HFFc6 (cell line): ENCODE data around the gene YIF1B. TPM values are rescaled to one million over a fixed set of nuclear protein-coding genes. Genes with fewer than 3 reads are reported as not detected.

ENCODE experiments used
- DNase-seq: peaks from one replicate; pipeline ENCODE4 v3.0.0-alpha.2; 2018
- H3K27ac Mint-ChIP-seq: 2 replicates; pipeline ENCODE4 v1.8.0; 2020; ENCODE audit warnings: mild to moderate bottlenecking, mixed read lengths
- H3K27me3 Mint-ChIP-seq: 2 replicates; pipeline ENCODE4 v1.8.0; 2021; ENCODE audit warnings: mild to moderate bottlenecking, moderate library complexity, mixed read lengths; ENCODE audit not compliant: insufficient read depth
- H3K36me3 Mint-ChIP-seq: 2 replicates; pipeline ENCODE4 v1.8.0; 2021; ENCODE audit warnings: low read depth, mixed read lengths
- H3K4me1 Mint-ChIP-seq: 2 replicates; pipeline ENCODE4 v1.8.0; 2020; ENCODE audit warnings: low read depth, mixed read lengths
- H3K4me3 Mint-ChIP-seq: 2 replicates; pipeline ENCODE4 v1.8.0; 2020; ENCODE audit warnings: mild to moderate bottlenecking, moderate library complexity, mixed read lengths
- H3K9me3 Mint-ChIP-seq: 2 replicates; pipeline ENCODE4 v1.8.0; 2020; ENCODE audit warnings: mild to moderate bottlenecking, mixed read lengths
- total RNA-seq, 6 experiments: library from RNA; stranded (reverse); fragmentation: NEBNext Ultra II Directional; extraction: Animal tissue kit (Norgen Biotek cat#: 25700); gene quantifications; 2 replicates in 1 of 6; 3 replicates in 5 of 6; pipeline ENCODE4 v1.2.3, GENCODE V29; 2021
- TF ChIP-seq, protein P1 (sequence below): fragments of 200-600 bp; sonication (generic); IDR thresholded peaks from 2 replicates; pipeline ENCODE4 v1.5.0; 2021; ENCODE audit warnings: antibody characterized with exemption, mild to moderate bottlenecking

YIF1B gene
- total RNA-seq, 6 experiments from 2014 or later = 80.8 to 98.5 (median 86.6) TPM

DNA sequence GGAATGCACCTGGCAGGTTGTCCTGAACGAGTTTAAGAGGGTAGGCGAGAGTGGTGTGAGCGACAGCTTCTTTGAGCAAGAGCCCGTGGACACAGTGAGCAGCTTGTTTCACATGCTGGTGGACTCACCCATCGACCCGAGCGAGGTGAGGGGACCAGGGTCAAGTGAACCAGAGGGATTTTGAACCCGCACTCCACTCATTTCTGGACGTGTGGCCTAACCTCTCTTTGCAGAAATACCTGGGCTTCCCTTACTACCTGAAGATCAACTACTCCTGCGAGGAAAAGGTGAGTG is 21.6 kb upstream of the YIF1B start:
- DNase-seq = no peak
- no peaks in the 10 kb centered on the region for H3K36me3 Mint-ChIP-seq
- TF ChIP-seq, protein P1, sequence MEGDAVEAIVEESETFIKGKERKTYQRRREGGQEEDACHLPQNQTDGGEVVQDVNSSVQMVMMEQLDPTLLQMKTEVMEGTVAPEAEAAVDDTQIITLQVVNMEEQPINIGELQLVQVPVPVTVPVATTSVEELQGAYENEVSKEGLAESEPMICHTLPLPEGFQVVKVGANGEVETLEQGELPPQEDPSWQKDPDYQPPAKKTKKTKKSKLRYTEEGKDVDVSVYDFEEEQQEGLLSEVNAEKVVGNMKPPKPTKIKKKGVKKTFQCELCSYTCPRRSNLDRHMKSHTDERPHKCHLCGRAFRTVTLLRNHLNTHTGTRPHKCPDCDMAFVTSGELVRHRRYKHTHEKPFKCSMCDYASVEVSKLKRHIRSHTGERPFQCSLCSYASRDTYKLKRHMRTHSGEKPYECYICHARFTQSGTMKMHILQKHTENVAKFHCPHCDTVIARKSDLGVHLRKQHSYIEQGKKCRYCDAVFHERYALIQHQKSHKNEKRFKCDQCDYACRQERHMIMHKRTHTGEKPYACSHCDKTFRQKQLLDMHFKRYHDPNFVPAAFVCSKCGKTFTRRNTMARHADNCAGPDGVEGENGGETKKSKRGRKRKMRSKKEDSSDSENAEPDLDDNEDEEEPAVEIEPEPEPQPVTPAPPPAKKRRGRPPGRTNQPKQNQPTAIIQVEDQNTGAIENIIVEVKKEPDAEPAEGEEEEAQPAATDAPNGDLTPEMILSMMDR = no peak
- H3K4me3 Mint-ChIP-seq = peak overlapping the region; percentile 96
- peaks cover 1% of the 10 kb centered on the region; the same call in 1 of the 2 replicates for H3K27me3 Mint-ChIP-seq
- no peak overlapping the region for H3K27ac Mint-ChIP-seq
- H3K4me1 Mint-ChIP-seq = peaks cover 17% of the 10 kb centered on the region
- no peaks in the 10 kb centered on the region for H3K9me3 Mint-ChIP-seq

DNA sequence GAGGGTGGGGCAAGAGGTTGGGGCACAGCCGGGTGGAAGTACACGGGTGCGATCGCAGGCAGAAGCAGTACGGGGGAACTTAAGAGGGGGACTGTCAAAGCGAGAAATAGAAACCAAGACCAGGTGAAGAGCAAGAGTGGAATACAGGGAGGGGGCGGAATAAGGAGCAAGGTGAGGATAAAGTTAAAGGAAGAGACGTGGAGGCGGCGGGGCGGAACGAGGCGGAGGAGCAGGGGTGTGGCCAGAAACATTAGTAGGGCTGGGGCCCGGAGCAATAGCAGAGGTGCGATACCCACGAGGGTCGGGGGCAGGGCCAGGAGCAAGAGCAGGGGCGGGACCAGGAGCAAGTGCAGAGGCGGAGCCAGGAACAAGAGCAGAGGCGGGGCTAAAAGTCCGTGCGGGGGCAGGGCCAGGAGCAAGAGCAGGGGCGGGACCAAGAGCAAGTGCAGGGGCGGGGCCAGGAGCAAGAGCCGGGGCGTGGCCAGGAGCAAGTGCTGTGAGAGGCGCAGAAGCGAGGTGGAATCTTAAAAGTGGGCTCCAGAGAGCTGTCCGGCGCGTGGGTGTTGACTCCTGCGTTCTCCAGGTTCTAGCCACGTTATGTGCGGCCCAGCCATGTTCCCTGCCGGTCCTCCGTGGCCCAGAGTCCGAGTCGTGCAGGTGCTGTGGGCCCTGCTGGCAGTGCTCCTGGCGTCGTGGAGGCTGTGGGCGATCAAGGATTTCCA is 21.1 kb upstream of the YIF1B start:
- H3K4me1 Mint-ChIP-seq = peaks cover 17% of the 10 kb centered on the region
- H3K27me3 Mint-ChIP-seq = peaks cover 1% of the 10 kb centered on the region; the same call in 1 of the 2 replicates
- H3K4me3 Mint-ChIP-seq = peak overlapping the region; percentile 96
- no peaks in the 10 kb centered on the region for H3K9me3 Mint-ChIP-seq
- H3K36me3 Mint-ChIP-seq = no peaks in the 10 kb centered on the region
- TF ChIP-seq, protein P1 = no peak
- DNase-seq = peak; percentile 87
- H3K27ac Mint-ChIP-seq = peak overlapping the region; percentile 95

DNA sequence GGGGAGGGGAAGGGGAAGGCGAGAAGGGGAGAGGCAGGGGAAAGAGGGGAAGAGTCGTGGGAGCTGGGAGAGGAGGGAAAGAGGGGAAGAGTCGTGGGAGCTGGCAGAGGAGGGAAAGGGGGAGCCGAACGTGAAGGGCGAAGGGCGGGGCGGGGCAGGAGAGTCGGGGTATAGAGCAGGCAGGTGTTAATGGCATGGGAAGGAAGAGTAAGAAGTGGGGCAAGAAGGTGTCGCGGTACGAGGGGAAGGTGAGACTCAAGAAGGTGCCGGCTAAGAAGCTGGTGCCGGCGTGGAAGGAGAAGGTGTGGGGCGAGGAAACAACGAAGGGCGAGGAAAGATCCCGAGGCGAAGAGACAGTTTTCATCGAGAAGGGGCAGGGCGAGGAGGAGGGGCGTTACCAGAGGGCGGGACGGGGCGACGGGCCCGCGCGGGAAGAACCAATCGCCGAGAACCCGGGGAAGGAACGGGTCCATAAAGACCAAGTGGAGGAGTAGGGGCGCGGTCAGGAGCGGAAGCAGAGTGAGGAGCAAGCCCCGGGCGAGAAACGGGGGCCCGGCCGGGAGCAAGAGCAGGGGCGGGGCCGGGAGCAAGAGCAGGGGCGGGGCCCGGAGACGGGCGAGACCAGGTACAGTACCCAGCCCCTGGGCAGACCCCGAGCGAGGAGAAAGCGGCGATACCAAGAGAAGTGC is 20.3 kb upstream of the YIF1B start:
- H3K36me3 Mint-ChIP-seq = no peaks in the 10 kb centered on the region
- TF ChIP-seq, protein P1 = no peak
- H3K27ac Mint-ChIP-seq = peak overlapping the region; percentile 95
- peaks cover 1% of the 10 kb centered on the region; the same call in 1 of the 2 replicates for H3K27me3 Mint-ChIP-seq
- H3K4me3 Mint-ChIP-seq = peak overlapping the region; percentile 96
- peak; percentile 96 for DNase-seq
- H3K9me3 Mint-ChIP-seq = no peaks in the 10 kb centered on the region
- peaks cover 17% of the 10 kb centered on the region for H3K4me1 Mint-ChIP-seq

DNA sequence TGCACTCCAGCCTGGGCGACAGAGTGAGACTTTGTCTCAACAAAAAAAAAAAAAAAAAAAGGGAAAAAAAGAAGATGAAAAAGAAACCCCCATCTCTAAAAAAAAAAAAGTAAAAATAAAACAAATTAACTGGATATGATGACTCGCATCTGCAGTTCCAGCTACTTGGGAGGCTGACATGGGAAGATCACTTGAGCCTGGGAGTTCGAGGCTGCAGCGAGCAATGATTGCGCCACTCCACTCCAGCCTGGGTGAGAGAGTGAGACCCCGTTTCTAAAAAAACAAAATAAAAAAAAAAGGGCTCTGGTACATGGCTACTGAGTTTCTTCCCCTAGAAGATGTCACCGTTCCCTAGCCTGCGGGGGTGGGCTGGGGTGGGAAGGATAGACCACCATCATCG is 17.5 kb upstream of the YIF1B start:
- TF ChIP-seq, protein P1 = no peak
- Mint-ChIP-seq H3K9me3 (no peaks in the 10 kb centered on the region), H3K36me3 (no peaks in the 10 kb centered on the region), H3K4me3 (no peak overlapping the region), H3K27ac (no peak overlapping the region), H3K27me3 (peaks cover 4% of the 10 kb centered on the region), H3K4me1 (peaks cover 9% of the 10 kb centered on the region)
- no peak for DNase-seq

GRCh38 chr19:38331728-38332127 is 16.0 kb upstream of the YIF1B start:
- H3K4me1 Mint-ChIP-seq = peaks cover 3% of the 10 kb centered on the region
- no peaks in the 10 kb centered on the region for H3K9me3 Mint-ChIP-seq
- TF ChIP-seq, protein P1 = no peak
- H3K36me3 Mint-ChIP-seq = no peaks in the 10 kb centered on the region
- no peak overlapping the region for H3K4me3 Mint-ChIP-seq
- DNase-seq = no peak
- H3K27me3 Mint-ChIP-seq = peaks cover 4% of the 10 kb centered on the region
- H3K27ac Mint-ChIP-seq = no peak overlapping the region
